Transverse colon (tissue), 4 donors: Measurements from ENCODE around the gene ABCA4.

Experiments used
- POLR2A ChIP-seq: fragments of 450-650 bp; IDR thresholded peaks from one replicate; pipeline ENCODE4 v1.6.1; 2016; ENCODE audit warnings: antibody characterized with exemption, mild to moderate bottlenecking, moderate library complexity
- POLR2AphosphoS5 ChIP-seq, 3 donors: sonication (generic); formaldehyde crosslinking; IDR thresholded peaks; one replicate each; pipeline ENCODE4 v1.6.1; 2016; ENCODE audit warnings: antibody characterized with exemption in 3 of 3
- TF ChIP-seq, protein P1 (sequence below), 5 experiments: fragments of 200-600 bp in 3 of 5; fragments of 450-650 bp in 2 of 5; sonication (generic) in 3 of 5; IDR thresholded peaks; 1 replicate in 2 of 5; 2 replicates in 3 of 5; pipeline ENCODE4 v1.5.1; 2016 to 2017; ENCODE audit warnings: antibody characterized with exemption in 5 of 5, inconsistent platforms in 3 of 5, mild to moderate bottlenecking in 2 of 5, moderate library complexity in 1 of 5

DNA sequence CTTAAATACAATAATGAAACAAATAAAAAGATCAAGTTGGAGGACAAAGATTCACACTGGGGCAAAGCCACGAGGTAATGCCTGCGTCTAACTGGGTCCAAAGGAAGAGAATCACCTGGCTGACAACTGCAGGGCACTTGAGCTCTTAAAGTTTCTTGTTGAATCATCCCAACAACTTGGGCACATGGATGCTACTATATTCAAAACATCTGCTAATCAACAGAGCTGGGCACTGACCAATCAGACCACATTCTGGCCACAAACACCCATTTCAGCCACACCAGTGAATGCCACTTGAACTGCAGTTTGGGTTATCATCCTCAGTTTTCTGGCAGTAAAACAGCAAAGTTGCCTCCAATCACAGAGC is 51.0 kb downstream of the ABCA4 start:
- TF ChIP-seq, protein P1, sequence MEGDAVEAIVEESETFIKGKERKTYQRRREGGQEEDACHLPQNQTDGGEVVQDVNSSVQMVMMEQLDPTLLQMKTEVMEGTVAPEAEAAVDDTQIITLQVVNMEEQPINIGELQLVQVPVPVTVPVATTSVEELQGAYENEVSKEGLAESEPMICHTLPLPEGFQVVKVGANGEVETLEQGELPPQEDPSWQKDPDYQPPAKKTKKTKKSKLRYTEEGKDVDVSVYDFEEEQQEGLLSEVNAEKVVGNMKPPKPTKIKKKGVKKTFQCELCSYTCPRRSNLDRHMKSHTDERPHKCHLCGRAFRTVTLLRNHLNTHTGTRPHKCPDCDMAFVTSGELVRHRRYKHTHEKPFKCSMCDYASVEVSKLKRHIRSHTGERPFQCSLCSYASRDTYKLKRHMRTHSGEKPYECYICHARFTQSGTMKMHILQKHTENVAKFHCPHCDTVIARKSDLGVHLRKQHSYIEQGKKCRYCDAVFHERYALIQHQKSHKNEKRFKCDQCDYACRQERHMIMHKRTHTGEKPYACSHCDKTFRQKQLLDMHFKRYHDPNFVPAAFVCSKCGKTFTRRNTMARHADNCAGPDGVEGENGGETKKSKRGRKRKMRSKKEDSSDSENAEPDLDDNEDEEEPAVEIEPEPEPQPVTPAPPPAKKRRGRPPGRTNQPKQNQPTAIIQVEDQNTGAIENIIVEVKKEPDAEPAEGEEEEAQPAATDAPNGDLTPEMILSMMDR (IDR thresholded peaks at IDR 0.05) = no peak
- no peak for TF ChIP-seq POLR2A
- no peak for TF ChIP-seq POLR2AphosphoS5 (IDR thresholded peaks at IDR 0.05)
